GM21367 (cell line): ENCODE results near the gene BRS3.

Source experiments
- ATAC-seq: cut with Tn5 transposase; IDR thresholded peaks from one replicate; pipeline ENCODE4 v1.9.1; 2021; ENCODE audit not compliant: unreplicated experiment

Gene BRS3

DNA sequence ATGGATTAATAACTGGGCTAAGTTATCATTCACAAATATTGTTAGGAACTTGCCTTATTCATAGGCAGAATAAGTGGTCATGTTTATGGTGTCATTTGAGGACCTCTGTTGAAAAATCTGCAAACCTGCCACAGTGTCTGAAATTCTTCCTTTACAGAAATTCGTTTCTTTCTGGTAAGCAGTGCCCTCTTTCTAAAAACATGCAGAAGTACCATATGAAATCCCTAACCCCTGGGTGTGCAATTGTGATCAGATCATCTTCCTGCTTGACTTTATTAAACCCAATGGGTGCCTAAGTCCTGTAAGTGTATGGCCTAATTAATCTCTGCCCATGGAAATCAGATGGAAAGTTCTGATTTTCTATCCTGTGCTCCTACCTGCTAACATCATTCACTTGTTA, 5.3 kb downstream of the BRS3 start:
- no peak for ATAC-seq

DNA sequence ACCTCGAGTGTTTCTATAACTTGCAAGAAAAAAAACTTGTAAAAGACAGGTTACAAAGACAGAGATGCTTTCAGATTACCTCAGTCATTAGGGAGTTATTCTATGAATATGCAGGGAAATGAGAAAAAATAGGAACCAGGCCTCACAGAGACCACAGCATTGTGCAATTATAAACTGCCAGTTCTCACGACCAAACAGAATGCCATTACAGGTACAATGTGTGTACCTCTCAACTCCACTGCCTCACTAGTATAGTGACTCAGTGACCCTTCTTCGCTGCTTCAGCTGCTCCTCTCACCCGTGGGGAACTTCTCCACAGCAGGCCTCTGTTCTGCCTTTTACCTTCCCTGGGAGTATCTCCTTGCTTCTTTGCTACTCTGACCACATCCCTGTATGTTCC, 7.3 kb downstream of the BRS3 start:
- no peak for ATAC-seq

DNA sequence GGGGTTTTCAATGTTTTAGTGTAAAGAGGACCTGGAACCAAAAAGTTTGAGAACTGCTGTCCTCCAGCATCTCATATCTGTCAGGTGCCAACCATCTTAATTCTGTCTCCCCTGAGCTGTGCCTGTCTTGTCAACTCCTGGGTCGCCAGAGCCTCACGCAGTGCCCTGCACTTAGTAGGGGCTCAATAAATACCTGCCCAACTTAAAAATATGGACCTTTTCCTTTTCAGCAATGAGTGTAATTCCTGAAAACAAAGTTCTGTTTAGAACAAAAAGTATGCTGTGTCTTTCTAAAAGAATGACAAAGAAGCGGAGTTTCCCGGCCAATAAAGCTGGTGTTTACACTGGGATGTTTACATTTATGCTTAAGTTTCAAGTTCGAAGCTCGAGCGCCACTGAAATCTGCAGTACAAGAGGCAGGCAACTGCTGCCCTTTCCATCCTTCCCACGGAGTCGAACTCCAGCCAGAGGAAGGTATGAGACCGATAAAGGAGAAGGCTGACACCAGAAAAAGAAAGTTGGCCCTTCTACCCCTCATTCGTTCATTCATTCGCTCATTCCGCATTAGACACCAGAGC, 8.5 kb downstream of the BRS3 start:
- ATAC-seq = no peak

DNA sequence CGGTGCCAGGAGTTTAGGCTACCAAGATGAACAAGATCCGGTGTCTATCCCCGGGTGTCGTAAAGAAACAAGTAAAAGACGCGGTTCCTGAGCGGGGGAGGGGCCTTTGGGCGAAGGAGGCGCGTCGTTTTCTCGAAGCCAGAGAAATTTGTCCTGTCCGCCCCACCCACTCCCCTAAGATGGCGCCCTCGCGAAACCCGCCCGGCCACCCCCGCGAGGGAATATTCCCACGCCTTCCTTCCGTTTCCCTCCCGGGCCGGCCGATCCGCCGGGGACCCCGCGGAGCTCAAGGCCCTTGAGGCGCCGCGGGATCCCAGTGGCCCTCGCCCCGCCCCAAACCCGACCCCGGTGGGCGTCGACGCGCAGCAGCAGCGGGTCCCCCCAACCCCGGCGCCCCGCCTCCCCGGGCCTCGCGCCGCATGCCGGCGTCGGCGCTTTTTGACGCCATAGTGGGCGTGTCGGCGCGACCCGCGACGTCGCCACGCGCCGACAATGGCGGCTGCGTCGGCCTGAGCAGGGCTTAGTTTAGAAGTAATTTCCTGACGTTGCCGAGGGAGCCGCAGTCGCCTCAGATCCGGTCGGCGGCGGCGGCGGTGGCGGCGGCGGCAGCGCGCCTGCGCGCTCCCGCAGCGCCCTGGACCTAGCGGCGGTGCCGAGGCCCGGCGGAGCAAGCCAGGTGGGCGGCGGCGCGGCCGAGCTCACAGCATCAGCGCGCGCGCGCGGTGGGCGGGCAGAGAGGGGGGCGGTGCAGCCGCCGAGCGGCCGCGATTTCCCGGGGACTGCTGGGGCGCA, 9.2 kb downstream of the BRS3 start:
- peak; percentile 72 for ATAC-seq

DNA sequence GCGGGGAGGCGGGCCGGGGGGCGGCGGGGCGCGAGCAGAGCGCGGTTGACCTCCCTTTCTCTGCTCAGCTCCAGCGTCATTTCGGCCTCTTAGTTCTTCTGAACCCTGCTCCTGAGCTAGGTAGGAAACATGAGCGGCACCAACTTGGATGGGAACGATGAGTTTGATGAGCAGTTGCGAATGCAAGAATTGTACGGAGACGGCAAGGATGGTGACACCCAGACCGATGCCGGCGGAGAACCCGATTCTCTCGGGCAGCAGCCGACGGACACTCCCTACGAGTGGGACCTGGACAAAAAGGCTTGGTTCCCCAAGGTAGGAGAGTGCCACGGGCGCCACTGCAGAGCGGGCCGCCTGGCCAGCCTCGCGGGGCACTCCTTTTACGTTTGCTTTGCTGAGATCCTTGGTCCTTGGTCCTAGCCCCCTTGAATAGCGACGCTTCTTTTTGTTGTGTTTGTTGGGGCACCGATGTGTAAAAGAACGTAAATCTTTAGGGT, 9.9 kb downstream of the BRS3 start, which contains the start of gene HTATSF1:
TSS of gene HTATSF1 (plus strand) at position 37 of the 497 bp plus-strand sequence. CDS start at position 130, 93 bp downstream.
- no peak for ATAC-seq

DNA sequence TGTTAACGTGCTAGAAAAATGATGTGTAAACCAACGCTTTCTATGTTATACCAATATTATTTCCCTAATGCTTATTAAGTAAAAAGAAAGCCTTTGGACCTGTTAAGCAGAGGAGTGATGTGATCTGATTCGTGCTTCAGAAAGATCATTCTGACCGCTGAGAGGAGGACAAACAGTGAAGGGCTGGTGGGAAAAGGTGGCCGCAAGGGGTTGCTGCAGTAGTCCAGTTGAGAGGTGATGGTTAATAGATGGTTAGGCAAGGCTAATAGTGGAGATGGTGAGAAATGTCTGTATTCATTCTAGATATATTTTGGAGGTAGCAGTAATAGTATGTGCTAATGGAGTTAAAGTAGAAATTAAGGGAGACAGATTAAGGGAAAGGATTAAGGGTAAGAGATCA, 31.3 kb downstream of the BRS3 start:
- no peak for ATAC-seq

DNA sequence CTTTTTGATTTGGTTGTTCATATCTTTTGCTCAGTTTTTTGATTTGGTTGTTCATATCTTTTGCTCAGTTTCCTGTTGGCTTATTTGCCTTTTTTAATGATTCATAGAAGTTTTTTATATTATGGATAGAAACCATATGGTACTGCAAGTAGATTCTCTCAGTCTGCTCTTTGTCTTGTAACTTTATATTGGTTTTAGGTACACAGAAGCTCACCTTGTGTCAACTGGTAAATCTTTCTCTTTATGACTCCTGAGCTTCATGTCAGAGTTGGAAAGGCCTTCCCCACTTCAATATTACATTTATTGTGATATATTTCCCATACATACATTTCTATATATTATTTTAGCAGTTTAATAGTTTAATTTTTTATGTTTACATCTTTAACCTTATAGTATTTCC, 36.0 kb downstream of the BRS3 start:
- no peak for ATAC-seq

DNA sequence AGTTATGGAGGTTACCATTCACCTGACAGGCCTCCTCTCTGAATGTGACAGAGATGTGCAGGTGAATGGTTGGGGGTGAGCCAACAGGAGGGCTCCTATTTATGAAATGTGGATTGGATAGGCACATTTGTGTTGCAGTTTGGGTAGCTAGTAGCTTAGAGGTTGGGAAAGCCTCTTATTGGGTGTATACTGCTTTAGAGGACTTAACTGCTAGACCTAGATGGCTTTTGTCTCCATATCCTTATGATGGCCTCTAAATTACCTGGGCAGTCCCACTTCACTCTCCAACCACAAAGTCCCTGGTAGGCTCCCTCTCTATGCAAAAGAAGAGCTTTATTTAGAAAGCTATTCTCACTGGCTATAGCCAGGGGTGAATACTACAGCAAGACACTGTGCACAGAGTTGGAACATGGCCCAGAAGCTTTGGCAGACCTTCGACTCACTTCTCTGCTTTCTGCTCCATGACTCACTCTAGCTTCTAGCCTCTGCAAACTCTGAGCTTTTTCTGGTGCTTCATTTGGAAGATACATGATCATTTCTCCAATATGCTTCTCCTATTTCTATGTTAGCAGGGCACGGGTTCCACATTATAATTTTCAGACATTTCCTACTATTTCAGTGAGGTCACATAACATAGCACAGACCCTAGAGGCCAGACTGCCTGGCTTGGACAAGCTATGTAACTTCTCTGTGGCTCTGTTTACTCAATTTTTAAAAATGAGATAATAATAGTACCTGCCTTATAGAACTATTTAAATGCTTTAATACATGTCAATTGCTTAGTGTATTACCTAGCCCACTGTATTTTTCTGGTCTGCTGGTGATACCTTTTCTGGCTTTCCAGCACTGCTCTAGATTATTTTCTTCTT, 38.2 kb downstream of the BRS3 start:
- ATAC-seq = no peak

DNA sequence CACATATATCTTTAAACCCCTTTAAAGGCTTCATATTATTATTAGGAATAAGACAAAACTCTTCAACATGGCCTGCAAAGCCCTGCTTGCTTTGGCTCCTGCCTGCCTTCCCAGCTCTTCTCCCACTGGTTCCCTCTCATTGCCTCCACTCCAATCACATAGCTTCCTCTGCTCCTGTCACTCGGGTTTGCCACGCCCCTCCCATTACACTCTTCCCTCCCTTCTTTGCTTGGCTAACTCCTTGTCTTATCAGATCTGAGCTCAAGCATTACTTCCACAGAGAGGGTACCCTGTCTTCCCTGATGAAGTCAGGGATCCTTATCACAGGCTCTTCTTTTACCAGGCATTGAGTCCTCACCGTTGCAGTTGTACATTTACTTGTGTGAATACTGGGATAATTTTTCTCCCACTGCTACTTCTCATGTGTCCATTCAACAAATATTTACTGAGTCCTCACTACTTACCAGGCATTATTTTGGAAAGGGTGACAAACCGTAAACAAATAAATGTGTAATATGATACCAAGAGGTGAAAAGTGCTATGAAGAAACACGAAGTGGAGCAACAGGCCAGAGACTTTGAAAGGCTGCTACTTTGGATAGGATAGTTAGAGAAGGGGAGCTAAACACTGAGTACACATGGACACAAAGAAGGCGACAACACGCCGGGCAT, 41.0 kb downstream of the BRS3 start:
- ATAC-seq = no peak

DNA sequence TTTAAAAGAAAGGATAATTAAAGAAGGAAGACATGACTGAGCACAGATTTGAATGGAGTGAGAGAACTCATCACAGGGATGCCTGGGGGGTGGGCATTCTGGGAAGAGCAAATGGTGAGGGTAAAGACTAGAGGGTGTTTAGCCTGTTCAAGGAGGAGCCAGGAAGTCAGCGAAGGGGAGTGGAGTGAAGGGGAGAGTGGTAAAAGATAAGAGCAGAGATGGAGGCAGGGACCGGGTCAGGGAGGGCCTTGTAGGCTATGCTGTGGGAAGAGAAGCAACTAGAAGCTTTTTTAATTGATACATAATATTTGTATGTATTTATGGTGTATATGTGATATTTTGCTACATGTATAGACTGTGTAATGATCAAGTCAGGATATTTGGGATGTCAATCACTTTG, 42.0 kb downstream of the BRS3 start:
- ATAC-seq = no peak

DNA sequence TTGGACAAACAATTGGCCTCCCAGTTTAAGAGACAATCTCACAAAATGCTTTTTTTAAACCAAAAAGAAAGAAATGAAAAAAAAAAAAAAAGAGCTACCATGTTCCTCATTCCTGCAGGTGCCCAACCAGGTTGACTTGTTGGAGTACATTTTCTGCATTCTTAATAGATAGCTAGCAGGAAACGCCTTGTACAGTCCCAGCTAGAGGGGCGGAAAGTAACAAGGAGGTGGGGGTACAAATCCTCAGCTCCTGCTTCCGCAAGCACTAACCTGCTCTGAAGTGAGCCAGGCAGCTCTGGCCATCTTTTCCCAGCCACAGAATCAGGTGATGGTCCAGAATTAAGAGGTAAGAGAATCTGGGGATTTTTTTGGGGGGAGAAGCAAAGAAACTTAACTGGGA, 44.2 kb downstream of the BRS3 start, which contains the start of gene VGLL1:
TSS of gene VGLL1 (plus strand) at position 265 of the 400 bp plus-strand sequence. CDS start 3,806 bp downstream, outside the sequence.
- no peak for ATAC-seq

DNA sequence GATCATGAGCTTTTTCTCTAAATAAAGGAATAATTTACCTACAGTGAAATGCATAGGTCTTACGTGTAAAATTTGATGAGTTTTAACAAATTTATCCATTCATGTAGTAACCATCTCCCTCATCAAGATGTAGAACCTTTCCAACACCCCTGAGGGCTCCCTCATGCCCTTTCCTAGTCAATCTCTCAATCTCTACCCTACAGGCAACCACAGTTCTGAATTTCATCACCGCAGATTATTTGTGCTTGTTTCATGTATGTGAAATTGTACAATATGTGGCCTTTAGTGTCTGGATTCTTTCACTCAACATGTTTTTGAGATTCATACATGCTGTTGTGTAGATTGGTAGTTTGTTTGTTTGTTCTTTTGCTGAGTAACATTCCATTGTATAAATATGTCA, 46.4 kb downstream of the BRS3 start:
- no peak for ATAC-seq

DNA sequence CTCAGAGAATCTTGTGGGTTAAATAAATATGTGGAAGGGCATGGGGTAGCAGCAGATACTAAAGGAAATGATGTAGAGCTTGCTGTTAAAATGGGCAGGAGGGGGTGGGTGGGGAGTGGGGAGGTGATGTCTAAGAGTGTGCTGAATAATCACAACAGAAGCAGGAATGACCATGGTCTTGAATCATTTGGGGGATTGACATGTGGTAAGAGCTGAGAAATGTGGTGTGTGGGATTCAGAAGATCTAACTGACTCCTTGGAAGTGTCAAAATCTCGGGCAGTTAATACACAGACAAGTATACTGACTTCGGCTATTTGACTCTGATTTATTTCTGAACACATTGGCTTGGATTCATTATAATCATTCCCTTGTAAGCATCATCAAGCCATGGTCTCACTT, 51.1 kb downstream of the BRS3 start:
- no peak for ATAC-seq

DNA sequence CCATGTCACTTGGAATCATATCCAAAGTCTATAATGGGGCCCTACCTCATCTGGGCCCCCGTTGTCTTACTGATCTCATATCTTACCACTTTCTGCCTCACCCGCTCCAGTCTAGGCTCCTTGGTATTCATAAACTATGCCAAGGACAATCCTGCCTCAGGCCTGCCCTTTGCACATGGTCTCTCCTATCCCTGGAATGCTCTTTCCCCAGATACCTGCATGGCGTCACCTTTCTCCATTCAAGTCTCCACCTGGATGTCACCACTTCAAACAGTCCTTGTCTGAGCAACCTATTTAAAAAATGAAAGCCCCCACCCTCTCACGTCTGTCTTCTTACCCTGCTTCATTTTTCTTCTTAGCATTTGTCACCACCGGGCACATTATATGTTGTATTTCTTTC, 52.5 kb downstream of the BRS3 start:
- ATAC-seq = no peak

DNA sequence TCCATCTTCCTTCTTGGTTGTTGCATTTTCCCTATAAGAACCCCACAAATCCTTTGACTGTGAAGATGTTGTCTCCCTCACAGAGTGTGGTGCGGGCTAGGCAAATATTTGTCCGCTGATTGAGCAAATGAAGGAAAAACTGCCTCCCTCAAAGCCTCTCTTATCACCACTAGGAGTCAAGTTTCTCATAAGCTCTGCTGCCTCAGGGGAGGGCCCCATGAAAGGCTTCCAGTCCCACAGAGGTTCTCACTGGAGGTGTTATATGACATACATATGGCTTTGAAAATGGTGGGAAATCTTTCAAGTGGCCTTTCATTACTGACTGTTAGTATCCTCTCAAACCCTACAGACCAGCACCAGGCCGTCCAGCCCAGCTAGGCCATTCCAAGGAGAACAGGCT, 53.5 kb downstream of the BRS3 start:
- no peak for ATAC-seq

DNA sequence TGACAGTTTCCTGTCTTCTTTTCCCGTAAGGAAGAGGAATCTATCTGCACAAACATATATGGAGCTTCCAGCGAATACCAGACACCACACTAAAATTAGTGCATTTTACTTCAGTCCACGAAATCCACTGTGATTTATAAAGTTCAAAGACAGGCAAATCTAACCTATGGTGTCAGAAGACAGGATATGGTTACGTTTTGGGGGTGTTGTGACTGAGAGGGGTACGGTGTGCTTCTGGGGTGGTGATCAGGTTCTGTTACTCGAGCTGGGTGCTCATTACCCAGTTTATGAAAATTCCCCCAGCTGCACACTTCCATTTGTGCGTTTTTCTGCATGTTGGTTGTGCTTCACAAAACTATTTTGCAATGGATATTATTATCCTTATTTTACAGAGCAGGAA, 54.5 kb downstream of the BRS3 start:
- ATAC-seq = no peak
